Testis (tissue), 2 donors: ENCODE measurements around the gene MAP2K5.

Experiments
- CTCF ChIP-seq, 3 experiments: fragments of 450-650 bp in 2 of 3; fragments of 200-600 bp in 1 of 3; sonication (generic) in 1 of 3; IDR thresholded peaks; one replicate each; pipeline ENCODE4 v1.5.1; 2016 to 2019; ENCODE audit warnings: antibody characterized with exemption in 3 of 3, mild to moderate bottlenecking in 2 of 3, moderate library complexity in 1 of 3
- POLR2A ChIP-seq: fragments of 450-650 bp; IDR thresholded peaks from one replicate; pipeline ENCODE4 v1.6.1; 2017; ENCODE audit warnings: antibody characterized with exemption, mild to moderate bottlenecking, moderate library complexity

GRCh38 chr15:67762610-67763368 is 220.3 kb downstream of the MAP2K5 start:
- no peak for TF ChIP-seq CTCF (IDR thresholded peaks at IDR 0.05)
- no peak for TF ChIP-seq POLR2A
